K562 (cell line): ENCODE results near the gene PRDM16. TPM values are rescaled to one million over a fixed set of nuclear protein-coding genes. Genes with fewer than 3 reads are reported as not detected.

Experiments
- polyA plus RNA-seq, 8 experiments: library from polyadenylated mRNA; depleted of rRNA in 4 of 8; stranded (reverse) in 5 of 8; unstranded in 3 of 8; fragments of >200 nt; fragmentation: Nextera tagmentation in 2 of 8; fragmentation: Illumina TruSeq in 1 of 8; extraction: Ambion mirVana in 2 of 8; extraction: Trizol in 1 of 8; gene quantifications; 2 replicates each; pipeline versions ENCODE4 v1.2.1 to v1.2.3, GENCODE V29; 2011 to 2014; ENCODE audit warnings: inconsistent platforms in 1 of 8, missing spikeins in 1 of 8
- total RNA-seq, 7 experiments: library from RNA; depleted of rRNA in 6 of 7; stranded (reverse); fragments of >200 nt in 6 of 7; fragmentation: Illumina TruSeq in 2 of 7; extraction: Trizol in 2 of 7; gene quantifications; 2 replicates each; pipeline versions ENCODE4 v1.2.1 to v1.2.3, GENCODE V29; 2011 to 2021; ENCODE audit warnings: low replicate concordance in 1 of 7
- TF ChIP-seq, protein P1 (sequence below), 2 experiments: fragments of 450-650 bp; formaldehyde crosslinking in 1 of 2; IDR thresholded peaks; 2 replicates each; pipeline versions ENCODE4 v1.4.0 to v1.6.1; 2014 to 2020; ENCODE audit warnings: mild to moderate bottlenecking in 2 of 2, borderline replicate concordance in 1 of 2, low read depth in 1 of 2

PRDM16 gene
- total and polyA plus RNA-seq, 9 of the 15 experiments (the other 6 are each of a cell fraction or from before 2014, with no cell fraction given): 0.10 to 0.27 TPM; not detected in 7

DNA sequence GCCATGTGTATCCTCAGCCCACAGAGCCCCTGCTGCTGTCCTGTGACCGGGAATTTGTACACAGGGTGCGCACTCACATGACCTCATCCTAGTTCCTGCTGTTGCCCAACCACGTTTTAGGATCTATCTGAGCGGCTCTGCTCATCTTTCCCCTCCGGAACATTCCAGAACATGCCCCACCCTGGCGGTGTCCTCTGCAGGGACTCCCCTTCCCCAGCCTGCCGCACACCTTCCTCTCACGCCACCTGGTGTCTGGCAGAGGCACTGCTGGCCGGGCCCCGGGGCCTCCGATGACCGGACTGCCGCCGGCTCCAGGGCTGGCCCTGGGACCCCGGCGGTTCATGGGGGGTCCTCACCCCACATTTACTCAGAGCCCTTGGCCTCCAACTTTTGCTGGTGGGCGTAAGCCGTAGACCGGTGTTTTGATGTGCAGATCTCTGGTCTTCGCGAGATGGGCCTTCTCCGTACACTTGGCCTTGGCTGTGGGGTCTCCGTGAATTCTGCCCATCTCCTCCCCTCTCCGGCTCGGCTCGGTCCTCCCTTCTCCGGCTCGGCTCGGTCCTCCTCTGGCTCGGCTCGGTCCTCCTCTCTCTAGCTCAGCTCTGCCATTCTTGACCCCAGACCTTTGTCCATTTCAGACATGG is 414.9 kb downstream of the PRDM16 start (continued):
- TF ChIP-seq, protein P1, sequence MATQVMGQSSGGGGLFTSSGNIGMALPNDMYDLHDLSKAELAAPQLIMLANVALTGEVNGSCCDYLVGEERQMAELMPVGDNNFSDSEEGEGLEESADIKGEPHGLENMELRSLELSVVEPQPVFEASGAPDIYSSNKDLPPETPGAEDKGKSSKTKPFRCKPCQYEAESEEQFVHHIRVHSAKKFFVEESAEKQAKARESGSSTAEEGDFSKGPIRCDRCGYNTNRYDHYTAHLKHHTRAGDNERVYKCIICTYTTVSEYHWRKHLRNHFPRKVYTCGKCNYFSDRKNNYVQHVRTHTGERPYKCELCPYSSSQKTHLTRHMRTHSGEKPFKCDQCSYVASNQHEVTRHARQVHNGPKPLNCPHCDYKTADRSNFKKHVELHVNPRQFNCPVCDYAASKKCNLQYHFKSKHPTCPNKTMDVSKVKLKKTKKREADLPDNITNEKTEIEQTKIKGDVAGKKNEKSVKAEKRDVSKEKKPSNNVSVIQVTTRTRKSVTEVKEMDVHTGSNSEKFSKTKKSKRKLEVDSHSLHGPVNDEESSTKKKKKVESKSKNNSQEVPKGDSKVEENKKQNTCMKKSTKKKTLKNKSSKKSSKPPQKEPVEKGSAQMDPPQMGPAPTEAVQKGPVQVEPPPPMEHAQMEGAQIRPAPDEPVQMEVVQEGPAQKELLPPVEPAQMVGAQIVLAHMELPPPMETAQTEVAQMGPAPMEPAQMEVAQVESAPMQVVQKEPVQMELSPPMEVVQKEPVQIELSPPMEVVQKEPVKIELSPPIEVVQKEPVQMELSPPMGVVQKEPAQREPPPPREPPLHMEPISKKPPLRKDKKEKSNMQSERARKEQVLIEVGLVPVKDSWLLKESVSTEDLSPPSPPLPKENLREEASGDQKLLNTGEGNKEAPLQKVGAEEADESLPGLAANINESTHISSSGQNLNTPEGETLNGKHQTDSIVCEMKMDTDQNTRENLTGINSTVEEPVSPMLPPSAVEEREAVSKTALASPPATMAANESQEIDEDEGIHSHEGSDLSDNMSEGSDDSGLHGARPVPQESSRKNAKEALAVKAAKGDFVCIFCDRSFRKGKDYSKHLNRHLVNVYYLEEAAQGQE (IDR thresholded peaks at IDR 0.05; ENCODE audit: borderline replicate concordance): peak; percentile 66; the same call in 1 of the 2 replicates
- TF ChIP-seq, protein P1 (CRISPR knock-in tag; IDR thresholded peaks at IDR 0.05; ENCODE audit: low read depth): no peak
